WTC11 (cell line): Measurements from ENCODE around the gene SERPINA6. TPM values are rescaled to one million over a fixed set of nuclear protein-coding genes. Genes with fewer than 3 reads are reported as not detected.
"Not testable (repeated sequence)": the region's sequence is repeated elsewhere in the genome, so short reads cannot be mapped to it uniquely, and the experiment has no call there.

Source experiments
- ATAC-seq: fragments of 200-7000 bp; cut with Tn5 transposase; 2 replicates; pipeline ENCODE4 v1.10.0; 2021; ENCODE audit warnings: mild to moderate bottlenecking, moderate library complexity
- CTCF ChIA-PET: fragments of 300-600 bp; sonication (Branson Sonifier 250); formaldehyde crosslinking; loops from one replicate; lab custom pipeline; 2021; ENCODE audit warnings: antibody characterized with exemption; lab: Charles Lee
- POLR2A ChIA-PET: fragments of 350-600 bp; sonication (Branson Sonifier 250); formaldehyde crosslinking; loops from one replicate; lab custom pipeline; 2021; ENCODE audit warnings: antibody characterized with exemption; lab: Charles Lee
- DNase-seq: peaks from one replicate; pipeline ENCODE4 v3.0.0; 2021; ENCODE audit warnings: low spot score
- H3K27ac Mint-ChIP-seq: 2 replicates; pipeline ENCODE4 v1.8.0; 2021; ENCODE audit warnings: mixed read lengths
- H3K27me3 Mint-ChIP-seq: 2 replicates; pipeline ENCODE4 v1.8.0; 2021; ENCODE audit warnings: low read depth, mild to moderate bottlenecking, moderate library complexity, mixed read lengths
- H3K36me3 Mint-ChIP-seq: 2 replicates; pipeline ENCODE4 v1.8.0; 2021; ENCODE audit warnings: mixed read lengths
- H3K4me1 Mint-ChIP-seq: 2 replicates; pipeline ENCODE4 v1.8.0; 2022; ENCODE audit warnings: mixed read lengths
- H3K4me3 Mint-ChIP-seq: 2 replicates; pipeline ENCODE4 v1.8.0; 2021; ENCODE audit warnings: mild to moderate bottlenecking, moderate library complexity, mixed read lengths
- H3K9me3 Mint-ChIP-seq: 2 replicates; pipeline ENCODE4 v1.8.0; 2021; ENCODE audit warnings: mixed read lengths
- AFF4 ChIP-seq: sonication (generic); formaldehyde crosslinking; IDR thresholded peaks from 2 replicates; pipeline ENCODE4 v1.8.1; 2023; ENCODE audit warnings: mild to moderate bottlenecking, missing genetic modification reagents, borderline replicate concordance
- ESRRA ChIP-seq: sonication (generic); formaldehyde crosslinking; IDR thresholded peaks from 2 replicates; pipeline ENCODE4 v1.8.1; 2022; ENCODE audit warnings: mild to moderate bottlenecking, missing genetic modification reagents, borderline replicate concordance
- GABPB1 ChIP-seq: sonication (generic); formaldehyde crosslinking; IDR thresholded peaks from 2 replicates; pipeline ENCODE4 v1.8.1; 2023; ENCODE audit warnings: mild to moderate bottlenecking, missing genetic modification reagents
- NR2C2 ChIP-seq: sonication (generic); formaldehyde crosslinking; IDR thresholded peaks from 2 replicates; pipeline ENCODE4 v1.8.0; 2022; ENCODE audit warnings: mild to moderate bottlenecking, missing genetic modification reagents
- SOX15 ChIP-seq: fragments of 250-450 bp; sonication (Bioruptor Pico); IDR thresholded peaks from 2 replicates; pipeline ENCODE4 v1.9.0; 2021; ENCODE audit warnings: mild to moderate bottlenecking
- STAT6 ChIP-seq: sonication (generic); formaldehyde crosslinking; conservative IDR thresholded peaks from 2 replicates; pipeline ENCODE4 v1.8.1; 2023; ENCODE audit warnings: mild to moderate bottlenecking, low read depth, missing genetic modification reagents, moderate library complexity
- TCF7 ChIP-seq: sonication (generic); formaldehyde crosslinking; IDR thresholded peaks from 2 replicates; pipeline ENCODE4 v1.8.0; 2022; ENCODE audit warnings: mild to moderate bottlenecking, low read depth, missing genetic modification reagents, moderate library complexity
- TEAD1 ChIP-seq: sonication (generic); formaldehyde crosslinking; IDR thresholded peaks from 2 replicates; pipeline ENCODE4 v1.8.0; 2022; ENCODE audit warnings: mild to moderate bottlenecking, missing genetic modification reagents
- USF2 ChIP-seq: sonication (generic); formaldehyde crosslinking; IDR thresholded peaks from 2 replicates; pipeline ENCODE4 v1.8.1; 2023; ENCODE audit warnings: mild to moderate bottlenecking, missing genetic modification reagents, moderate library complexity
- ZNF425 ChIP-seq: fragments of 250-450 bp; sonication (Bioruptor Pico); conservative IDR thresholded peaks from 2 replicates; pipeline ENCODE4 v1.9.0; 2021; ENCODE audit warnings: mild to moderate bottlenecking
- total RNA-seq: library from RNA; stranded (reverse); gene quantifications from 3 replicates; pipeline ENCODE4 v1.2.3, GENCODE V29; 2021
- TF ChIP-seq, protein P1 (sequence below): fragments of 250-450 bp; sonication (Bioruptor Pico); IDR thresholded peaks from 2 replicates; pipeline ENCODE4 v1.9.0; 2021; ENCODE audit warnings: mild to moderate bottlenecking
- TF ChIP-seq, protein P2 (sequence below): sonication (generic); formaldehyde crosslinking; IDR thresholded peaks from 2 replicates; pipeline ENCODE4 v1.8.0; 2022; ENCODE audit warnings: missing genetic modification reagents

Gene SERPINA6
- total RNA-seq, 1 experiment from 2014 or later = 0.15 TPM

- Mint-ChIP-seq H3K36me3 (no peaks in the 10 kb centered on the region), H3K27me3 (no peaks in the 10 kb centered on the region), H3K9me3 (no peaks in the 10 kb centered on the region), H3K27ac (no peak overlapping the region), H3K4me3 (no peak overlapping the region), H3K4me1 (peaks cover 4% of the 10 kb centered on the region; the same call in 1 of the 2 replicates)
- ChIA-PET CTCF (interaction anchor here (0.9 to 2.1 kb wide), 2 partner anchors 10 to 142 kb away, joined by 4 to 5 read pairs; no protein-coding TSS in a partner anchor), POLR2A (no interaction called here)
- ATAC-seq = no peak
- no peak for TF ChIP-seq AFF4
- TF ChIP-seq, protein P1, sequence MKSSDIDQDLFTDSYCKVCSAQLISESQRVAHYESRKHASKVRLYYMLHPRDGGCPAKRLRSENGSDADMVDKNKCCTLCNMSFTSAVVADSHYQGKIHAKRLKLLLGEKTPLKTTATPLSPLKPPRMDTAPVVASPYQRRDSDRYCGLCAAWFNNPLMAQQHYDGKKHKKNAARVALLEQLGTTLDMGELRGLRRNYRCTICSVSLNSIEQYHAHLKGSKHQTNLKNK (CRISPR knock-in tag) = no peak
- no peak for TF ChIP-seq ZNF425 (CRISPR knock-in tag)
- no peak for DNase-seq
Measured at GRCh38 chr14:94278731-94279130, 44.4 kb downstream of the SERPINA6 start.

DNA sequence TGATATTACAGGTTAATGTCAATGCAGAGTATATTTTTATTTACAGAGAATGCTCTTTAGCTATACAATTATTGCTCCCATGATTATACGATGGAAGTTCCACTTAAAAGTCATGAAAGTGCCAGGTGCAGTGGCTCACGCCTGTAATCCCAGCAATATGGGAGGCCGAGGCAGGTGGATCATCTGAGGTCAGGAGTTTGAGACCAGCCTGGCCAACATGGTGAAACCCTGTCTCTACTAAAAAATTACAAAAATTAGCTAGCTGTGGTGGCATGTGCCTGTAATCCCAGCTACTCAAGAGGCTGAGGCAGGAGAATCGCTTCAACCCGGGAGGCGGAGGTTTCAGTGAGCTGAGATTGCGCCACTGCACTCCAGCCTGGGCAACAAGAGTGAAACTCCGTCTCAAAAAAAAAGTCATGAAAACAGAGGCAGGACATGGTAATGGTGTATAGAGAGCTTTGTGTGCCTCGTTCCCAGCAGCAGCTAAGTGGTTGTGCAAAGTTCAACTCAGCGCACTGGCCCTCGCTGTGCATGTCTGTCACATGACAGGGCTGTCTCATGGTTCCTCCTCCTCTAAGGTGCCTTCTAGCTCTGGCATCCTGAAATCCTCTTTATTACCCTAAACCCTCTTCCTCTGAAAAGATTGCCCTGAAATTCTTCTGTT is 46.1 kb downstream of the SERPINA6 start:
- ATAC-seq, POLR2A ChIA-PET, DNase-seq, H3K9me3 Mint-ChIP-seq, H3K36me3 Mint-ChIP-seq, H3K4me1 Mint-ChIP-seq, H3K27me3 Mint-ChIP-seq, H3K4me3 Mint-ChIP-seq: not testable (repeated sequence)
- H3K27ac Mint-ChIP-seq = 0 out of 2 replicates have a peak overlapping the region, but pooled peaks have one; percentile 49
- TF ChIP-seq USF2 (CRISPR knock-in tag) (0 out of 2 replicates have a peak, but pooled peaks have one; percentile 31), GABPB1 (peak; percentile 74)
- CTCF ChIA-PET = interaction anchor here (0.9 to 2.1 kb wide), 3 partner anchors 12 to 145 kb away, joined by 3 to 6 read pairs (median 4); no protein-coding TSS in a partner anchor

DNA sequence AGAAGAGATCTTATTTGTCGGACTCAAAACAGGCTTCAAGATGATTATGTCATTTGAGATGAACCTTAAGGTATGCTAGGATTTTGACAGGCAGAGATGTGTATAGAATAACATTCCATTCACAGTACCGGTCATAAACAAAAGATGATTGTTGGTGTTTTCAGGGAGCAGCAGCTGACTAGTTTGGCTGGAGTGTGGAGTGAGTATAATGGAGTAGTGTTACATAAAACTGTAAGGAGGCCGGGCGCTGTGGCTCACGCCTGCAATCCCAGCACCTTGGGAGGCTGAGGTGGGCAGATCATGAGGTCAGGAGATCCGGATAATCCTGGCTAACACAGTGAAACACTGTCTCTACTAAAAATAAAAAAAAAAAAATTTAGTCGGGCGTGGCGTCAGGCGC is 54.0 kb downstream of the SERPINA6 start:
- no peaks in the 10 kb centered on the region for H3K9me3 Mint-ChIP-seq
- CTCF ChIA-PET = no interaction called here
- H3K4me3 Mint-ChIP-seq = no peak overlapping the region
- H3K27me3 Mint-ChIP-seq = no peaks in the 10 kb centered on the region
- no peaks in the 10 kb centered on the region for H3K4me1 Mint-ChIP-seq
- POLR2A ChIA-PET = no interaction called here
- no peak for TF ChIP-seq TEAD1 (CRISPR knock-in tag)
- no peak for TF ChIP-seq STAT6
- TF ChIP-seq, protein P2, sequence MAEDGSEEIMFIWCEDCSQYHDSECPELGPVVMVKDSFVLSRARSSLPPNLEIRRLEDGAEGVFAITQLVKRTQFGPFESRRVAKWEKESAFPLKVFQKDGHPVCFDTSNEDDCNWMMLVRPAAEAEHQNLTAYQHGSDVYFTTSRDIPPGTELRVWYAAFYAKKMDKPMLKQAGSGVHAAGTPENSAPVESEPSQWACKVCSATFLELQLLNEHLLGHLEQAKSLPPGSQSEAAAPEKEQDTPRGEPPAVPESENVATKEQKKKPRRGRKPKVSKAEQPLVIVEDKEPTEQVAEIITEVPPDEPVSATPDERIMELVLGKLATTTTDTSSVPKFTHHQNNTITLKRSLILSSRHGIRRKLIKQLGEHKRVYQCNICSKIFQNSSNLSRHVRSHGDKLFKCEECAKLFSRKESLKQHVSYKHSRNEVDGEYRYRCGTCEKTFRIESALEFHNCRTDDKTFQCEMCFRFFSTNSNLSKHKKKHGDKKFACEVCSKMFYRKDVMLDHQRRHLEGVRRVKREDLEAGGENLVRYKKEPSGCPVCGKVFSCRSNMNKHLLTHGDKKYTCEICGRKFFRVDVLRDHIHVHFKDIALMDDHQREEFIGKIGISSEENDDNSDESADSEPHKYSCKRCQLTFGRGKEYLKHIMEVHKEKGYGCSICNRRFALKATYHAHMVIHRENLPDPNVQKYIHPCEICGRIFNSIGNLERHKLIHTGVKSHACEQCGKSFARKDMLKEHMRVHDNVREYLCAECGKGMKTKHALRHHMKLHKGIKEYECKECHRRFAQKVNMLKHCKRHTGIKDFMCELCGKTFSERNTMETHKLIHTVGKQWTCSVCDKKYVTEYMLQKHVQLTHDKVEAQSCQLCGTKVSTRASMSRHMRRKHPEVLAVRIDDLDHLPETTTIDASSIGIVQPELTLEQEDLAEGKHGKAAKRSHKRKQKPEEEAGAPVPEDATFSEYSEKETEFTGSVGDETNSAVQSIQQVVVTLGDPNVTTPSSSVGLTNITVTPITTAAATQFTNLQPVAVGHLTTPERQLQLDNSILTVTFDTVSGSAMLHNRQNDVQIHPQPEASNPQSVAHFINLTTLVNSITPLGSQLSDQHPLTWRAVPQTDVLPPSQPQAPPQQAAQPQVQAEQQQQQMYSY = no peak
- TF ChIP-seq SOX15 (CRISPR knock-in tag) = no peak
- TF ChIP-seq TCF7 (CRISPR knock-in tag) = no peak
- no peak for TF ChIP-seq NR2C2 (CRISPR knock-in tag)
- TF ChIP-seq ESRRA = no peak
- H3K27ac Mint-ChIP-seq = no peak overlapping the region
- no peak for ATAC-seq
- H3K36me3 Mint-ChIP-seq = no peaks in the 10 kb centered on the region
- DNase-seq = no peak

DNA sequence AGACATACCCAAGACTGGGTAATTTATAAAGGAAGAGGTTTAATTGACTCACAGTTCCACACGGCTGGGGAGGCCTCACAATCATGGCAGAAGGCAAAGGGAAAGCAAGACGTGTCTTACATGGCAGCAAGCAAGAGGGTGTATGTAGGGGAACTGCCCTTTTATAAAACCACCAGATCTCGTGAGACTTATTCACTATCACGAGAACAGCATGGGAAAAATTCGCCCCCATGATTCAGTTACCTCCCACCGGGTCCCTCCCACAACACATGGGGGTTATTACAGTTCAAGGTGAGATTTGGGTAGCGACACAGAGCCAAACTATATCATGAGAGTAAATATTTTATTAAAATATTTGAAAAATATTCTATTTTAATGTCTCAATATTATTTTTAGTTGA is 54.6 kb downstream of the SERPINA6 start:
- H3K27me3 Mint-ChIP-seq, ATAC-seq, H3K27ac Mint-ChIP-seq, H3K9me3 Mint-ChIP-seq, H3K36me3 Mint-ChIP-seq, H3K4me3 Mint-ChIP-seq, H3K4me1 Mint-ChIP-seq, CTCF ChIA-PET, DNase-seq, POLR2A ChIA-PET: not testable (repeated sequence)
